Measurements from ENCODE around the gene CDON. TPM values are rescaled to one million over a fixed set of nuclear protein-coding genes. Genes with fewer than 3 reads are reported as not detected.

The CDON gene
- total RNA-seq, 1 experiment from 2014 or later = 10.1 TPM

DNA sequence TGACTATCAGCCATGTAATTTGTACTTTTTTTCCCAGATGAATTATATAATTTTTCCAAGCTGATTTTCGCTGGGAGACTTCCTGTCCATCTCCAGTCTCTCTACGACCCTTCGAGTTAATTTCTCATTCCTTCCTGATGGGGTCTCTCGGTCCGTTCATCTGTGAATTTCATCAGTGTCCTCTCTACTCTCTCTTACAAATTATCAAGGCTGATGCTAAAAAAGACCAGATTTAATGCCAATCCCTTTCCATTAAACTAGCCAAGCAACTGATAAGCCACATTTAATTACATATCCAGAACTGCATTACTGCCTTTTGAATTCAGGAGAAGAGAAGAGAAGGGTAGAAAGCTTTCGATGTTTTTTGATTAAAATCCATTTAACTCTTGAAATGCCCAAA lies 91.0 kb downstream of the CDON start:
- Histone ChIP-seq H3K4me1 (ENCODE audit: insufficient read depth, low read length) (peaks cover 6% of the 10 kb centered on the region), H3K27me3 (ENCODE audit: low read length) (no peaks in the 10 kb centered on the region), H3K9me3 (ENCODE audit: low read length) (no peaks in the 10 kb centered on the region), H3F3A (ENCODE audit: low read length, unreplicated experiment) (no peaks in the 10 kb centered on the region), H2AFZ (ENCODE audit: low read length) (no peak overlapping the region), H3K9me2 (replicated peaks; ENCODE audit: low read length) (no peaks in the 10 kb centered on the region), H4K20me1 (ENCODE audit: low read length) (no peaks in the 10 kb centered on the region), H3K36me3 (ENCODE audit: low read depth, low read length) (no peaks in the 10 kb centered on the region), H3K4me3 (ENCODE audit: low read length) (no peak overlapping the region), H3K9ac (ENCODE audit: low read length) (no peak overlapping the region), H3K79me2 (ENCODE audit: low read length) (no peaks in the 10 kb centered on the region), H3K27ac (ENCODE audit: low read length) (no peak overlapping the region), H3K4me2 (ENCODE audit: low read length) (no peak overlapping the region)
- no peak for DNase-seq
- intact Hi-C loops (cut with micrococcal nuclease) = no loop called here
- ATAC-seq = no peak
- CTCF ChIA-PET = no interaction called here
- BruUV-seq (replicated peaks) = no TSS peak
- POLR2A ChIA-PET (ENCODE audit: unreplicated experiment) = no interaction called here
- TF ChIP-seq, protein P1, sequence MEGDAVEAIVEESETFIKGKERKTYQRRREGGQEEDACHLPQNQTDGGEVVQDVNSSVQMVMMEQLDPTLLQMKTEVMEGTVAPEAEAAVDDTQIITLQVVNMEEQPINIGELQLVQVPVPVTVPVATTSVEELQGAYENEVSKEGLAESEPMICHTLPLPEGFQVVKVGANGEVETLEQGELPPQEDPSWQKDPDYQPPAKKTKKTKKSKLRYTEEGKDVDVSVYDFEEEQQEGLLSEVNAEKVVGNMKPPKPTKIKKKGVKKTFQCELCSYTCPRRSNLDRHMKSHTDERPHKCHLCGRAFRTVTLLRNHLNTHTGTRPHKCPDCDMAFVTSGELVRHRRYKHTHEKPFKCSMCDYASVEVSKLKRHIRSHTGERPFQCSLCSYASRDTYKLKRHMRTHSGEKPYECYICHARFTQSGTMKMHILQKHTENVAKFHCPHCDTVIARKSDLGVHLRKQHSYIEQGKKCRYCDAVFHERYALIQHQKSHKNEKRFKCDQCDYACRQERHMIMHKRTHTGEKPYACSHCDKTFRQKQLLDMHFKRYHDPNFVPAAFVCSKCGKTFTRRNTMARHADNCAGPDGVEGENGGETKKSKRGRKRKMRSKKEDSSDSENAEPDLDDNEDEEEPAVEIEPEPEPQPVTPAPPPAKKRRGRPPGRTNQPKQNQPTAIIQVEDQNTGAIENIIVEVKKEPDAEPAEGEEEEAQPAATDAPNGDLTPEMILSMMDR (conservative IDR thresholded peaks at IDR 0.05; ENCODE audit: low read depth, low read length) = no peak
- TF ChIP-seq EZH2 (IDR thresholded peaks at IDR 0.05; ENCODE audit: low read length, unreplicated experiment) (no peak), EZH2phosphoT487 (IDR thresholded peaks at IDR 0.05; ENCODE audit: borderline replicate concordance, low read length) (no peak)

DNA sequence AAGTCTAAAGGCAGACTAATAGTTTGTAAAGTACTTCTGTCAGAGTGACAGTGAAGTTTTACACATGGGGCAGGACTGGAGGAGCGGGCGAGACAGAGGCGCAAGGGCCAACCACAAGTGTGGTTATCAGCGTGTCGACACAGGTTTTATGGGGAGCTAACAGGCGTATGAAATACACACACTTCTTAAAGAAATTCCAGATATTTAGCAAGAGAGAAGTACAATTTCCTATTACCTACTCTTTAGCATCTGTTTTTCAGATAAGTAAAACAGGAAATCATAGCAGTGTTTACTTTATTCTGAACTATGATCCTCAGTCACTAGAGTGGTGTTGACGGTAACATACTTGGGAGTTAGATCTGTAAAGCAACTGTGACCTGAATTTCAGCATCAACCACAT lies 94.3 kb downstream of the CDON start:
- no peak for DNase-seq
- Histone ChIP-seq H3K9me3 (ENCODE audit: low read length) (no peaks in the 10 kb centered on the region), H3K4me2 (ENCODE audit: low read length) (no peak overlapping the region), H3K9ac (ENCODE audit: low read length) (no peak overlapping the region), H3K9me2 (replicated peaks; ENCODE audit: low read length) (no peaks in the 10 kb centered on the region), H4K20me1 (ENCODE audit: low read length) (no peaks in the 10 kb centered on the region), H3K27ac (ENCODE audit: low read length) (no peak overlapping the region), H3K4me3 (ENCODE audit: low read length) (no peak overlapping the region), H3K36me3 (ENCODE audit: low read depth, low read length) (no peaks in the 10 kb centered on the region), H3K27me3 (ENCODE audit: low read length) (no peaks in the 10 kb centered on the region), H3F3A (ENCODE audit: low read length, unreplicated experiment) (no peaks in the 10 kb centered on the region), H3K79me2 (ENCODE audit: low read length) (no peaks in the 10 kb centered on the region), H2AFZ (ENCODE audit: low read length) (no peak overlapping the region), H3K4me1 (ENCODE audit: insufficient read depth, low read length) (peaks cover 6% of the 10 kb centered on the region)
- ChIA-PET POLR2A (ENCODE audit: unreplicated experiment) (no interaction called here), CTCF (no interaction called here)
- TF ChIP-seq EZH2 (IDR thresholded peaks at IDR 0.05; ENCODE audit: low read length, unreplicated experiment) (no peak), EZH2phosphoT487 (IDR thresholded peaks at IDR 0.05; ENCODE audit: borderline replicate concordance, low read length) (no peak)
- no TSS peak for BruUV-seq (replicated peaks)
- ATAC-seq = no peak
- intact Hi-C loops (cut with micrococcal nuclease) = no loop called here

DNA sequence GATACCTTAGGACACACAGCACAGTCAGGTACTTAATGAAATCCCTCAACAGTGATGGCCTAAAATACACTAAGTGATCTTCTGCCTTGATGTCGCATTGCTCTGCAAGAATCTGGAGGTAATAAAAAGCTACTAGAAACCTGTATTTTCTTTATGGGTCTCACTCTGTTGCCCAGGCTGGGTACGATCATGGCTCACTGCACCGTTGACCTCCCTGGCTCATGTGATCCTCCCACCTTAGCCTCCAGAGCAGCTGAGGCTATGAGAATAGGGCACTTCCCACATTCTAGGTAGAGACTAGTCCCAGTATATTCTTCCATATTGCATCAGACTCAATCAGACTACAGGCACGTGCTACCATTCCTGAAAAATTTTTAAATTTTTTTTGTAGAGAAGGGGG lies 95.2 kb downstream of the CDON start:
- Histone ChIP-seq H3K79me2 (ENCODE audit: low read length) (no peaks in the 10 kb centered on the region), H3K9me2 (replicated peaks; ENCODE audit: low read length) (no peaks in the 10 kb centered on the region), H2AFZ (ENCODE audit: low read length) (no peak overlapping the region), H3K27ac (ENCODE audit: low read length) (no peak overlapping the region), H3K36me3 (ENCODE audit: low read depth, low read length) (no peaks in the 10 kb centered on the region), H3K4me3 (ENCODE audit: low read length) (no peak overlapping the region), H3K4me1 (ENCODE audit: insufficient read depth, low read length) (peaks cover 6% of the 10 kb centered on the region), H3K4me2 (ENCODE audit: low read length) (no peak overlapping the region), H3K9ac (ENCODE audit: low read length) (no peak overlapping the region), H3K9me3 (ENCODE audit: low read length) (no peaks in the 10 kb centered on the region), H4K20me1 (ENCODE audit: low read length) (no peaks in the 10 kb centered on the region), H3F3A (ENCODE audit: low read length, unreplicated experiment) (no peaks in the 10 kb centered on the region), H3K27me3 (ENCODE audit: low read length) (no peaks in the 10 kb centered on the region)
- no peak for DNase-seq
- intact Hi-C loops (cut with micrococcal nuclease) = no loop called here
- BruUV-seq (replicated peaks) = no TSS peak
- no peak for ATAC-seq
- POLR2A ChIA-PET (ENCODE audit: unreplicated experiment) = no interaction called here
- no peak for TF ChIP-seq EZH2phosphoT487 (IDR thresholded peaks at IDR 0.05; ENCODE audit: borderline replicate concordance, low read length)
- TF ChIP-seq, protein P1 (conservative IDR thresholded peaks at IDR 0.05; ENCODE audit: low read depth, low read length) = no peak
- no peak for TF ChIP-seq EZH2 (IDR thresholded peaks at IDR 0.05; ENCODE audit: low read length, unreplicated experiment)
- CTCF ChIA-PET = no interaction called here
